Tibial artery (tissue), 4 donors: ENCODE measurements around the gene RASA3.

Experiments used
- DNase-seq, 2 donors: peaks; one replicate each; pipeline ENCODE4 v3.0.0-alpha.2; 2019
- H3K27ac ChIP-seq, 2 donors: fragments of 200-600 bp; sonication (generic) in 1 of 2; 1 replicate in 1 of 2; 2 replicates in 1 of 2; pipeline ENCODE4 v1.5.1; 2018 to 2019; ENCODE audit warnings: mild to moderate bottlenecking in 1 of 2
- H3K27me3 ChIP-seq, 2 donors: fragments of 200-600 bp; sonication (generic) in 1 of 2; one replicate each; pipeline versions ENCODE4 v1.5.1 to v1.6.0; 2016 to 2019
- H3K36me3 ChIP-seq, 3 donors: fragments of 200-600 bp; sonication (generic) in 2 of 3; one replicate each; pipeline ENCODE4 v1.5.1; 2016 to 2019; ENCODE audit warnings: mild to moderate bottlenecking in 2 of 3
- H3K4me1 ChIP-seq, 4 donors: fragments of 200-600 bp; sonication (generic) in 2 of 4; 1 replicate in 3 of 4; 2 replicates in 1 of 4; pipeline ENCODE4 v1.5.1; 2016 to 2019
- H3K4me3 ChIP-seq, 2 donors: fragments of 200-600 bp; sonication (generic) in 1 of 2; 1 replicate in 1 of 2; 2 replicates in 1 of 2; pipeline ENCODE4 v1.5.1; 2018 to 2019; ENCODE audit warnings: mild to moderate bottlenecking in 2 of 2
- H3K9me3 ChIP-seq, 3 donors: fragments of 200-600 bp; sonication (generic) in 1 of 3; one replicate each; pipeline ENCODE4 v1.5.1; 2016 to 2019
- intact Hi-C: fragments of 100-400 bp; cut with DNase I; formaldehyde crosslinking; loops from one replicate; pipeline ENCODE4 v1.15.0; 2023; ENCODE audit warnings: low total_unique reads
- TF ChIP-seq, protein P1 (sequence below), 2 experiments: fragments of 200-600 bp in 1 of 2; fragments of 450-650 bp in 1 of 2; IDR thresholded peaks; one replicate each; pipeline ENCODE4 v1.5.1; 2017 to 2019; ENCODE audit warnings: antibody characterized with exemption in 2 of 2, mild to moderate bottlenecking in 1 of 2, moderate library complexity in 1 of 2

RASA3 gene

DNA sequence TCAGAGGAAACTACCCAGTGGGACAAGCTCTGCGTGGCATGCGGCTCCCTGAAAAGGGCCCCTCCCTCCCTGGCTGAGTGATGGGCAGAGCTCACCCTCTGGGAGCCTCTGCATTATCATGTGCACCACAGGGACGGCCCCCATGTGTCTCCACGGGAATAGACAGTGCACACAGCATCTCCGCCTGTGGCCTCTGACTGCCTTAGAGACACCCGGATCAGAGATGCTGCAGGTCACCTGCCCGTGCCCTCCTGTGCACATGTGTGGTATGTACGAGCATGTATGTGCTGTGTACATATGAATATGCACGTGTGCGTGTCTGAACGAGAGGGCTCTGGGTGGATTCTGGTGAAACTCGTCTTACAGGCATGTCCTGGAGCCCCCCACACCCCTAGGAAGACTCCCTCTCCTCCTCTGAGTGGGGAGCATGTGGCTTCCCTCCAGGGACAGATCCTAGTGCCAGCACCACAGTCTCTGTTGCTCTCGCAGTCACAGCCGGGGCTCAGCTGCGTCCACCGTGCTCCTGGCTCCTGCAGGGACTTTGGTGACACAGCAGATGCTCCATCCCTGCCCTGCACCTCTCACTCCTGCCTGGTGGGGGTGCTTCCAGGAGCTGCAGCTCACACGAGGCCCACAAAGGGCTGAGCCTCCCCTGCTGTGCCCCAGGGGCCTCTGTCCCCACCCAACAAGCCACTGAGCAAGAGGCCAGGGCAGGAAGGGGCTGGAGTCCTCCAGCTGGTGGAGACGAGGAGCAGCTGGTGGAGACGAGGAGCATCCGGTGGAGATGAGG lies 178.2 kb downstream of the RASA3 start:
- TF ChIP-seq, protein P1, sequence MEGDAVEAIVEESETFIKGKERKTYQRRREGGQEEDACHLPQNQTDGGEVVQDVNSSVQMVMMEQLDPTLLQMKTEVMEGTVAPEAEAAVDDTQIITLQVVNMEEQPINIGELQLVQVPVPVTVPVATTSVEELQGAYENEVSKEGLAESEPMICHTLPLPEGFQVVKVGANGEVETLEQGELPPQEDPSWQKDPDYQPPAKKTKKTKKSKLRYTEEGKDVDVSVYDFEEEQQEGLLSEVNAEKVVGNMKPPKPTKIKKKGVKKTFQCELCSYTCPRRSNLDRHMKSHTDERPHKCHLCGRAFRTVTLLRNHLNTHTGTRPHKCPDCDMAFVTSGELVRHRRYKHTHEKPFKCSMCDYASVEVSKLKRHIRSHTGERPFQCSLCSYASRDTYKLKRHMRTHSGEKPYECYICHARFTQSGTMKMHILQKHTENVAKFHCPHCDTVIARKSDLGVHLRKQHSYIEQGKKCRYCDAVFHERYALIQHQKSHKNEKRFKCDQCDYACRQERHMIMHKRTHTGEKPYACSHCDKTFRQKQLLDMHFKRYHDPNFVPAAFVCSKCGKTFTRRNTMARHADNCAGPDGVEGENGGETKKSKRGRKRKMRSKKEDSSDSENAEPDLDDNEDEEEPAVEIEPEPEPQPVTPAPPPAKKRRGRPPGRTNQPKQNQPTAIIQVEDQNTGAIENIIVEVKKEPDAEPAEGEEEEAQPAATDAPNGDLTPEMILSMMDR (IDR thresholded peaks at IDR 0.05) = no peak
- Histone ChIP-seq H3K27me3 (no peaks in the 10 kb centered on the region), H3K27ac (no peak overlapping the region), H3K36me3 (peaks cover 0 to 19% (median 8%) of the 10 kb centered on the region in 3 donors), H3K4me3 (no peak overlapping the region), H3K9me3 (no peaks in the 10 kb centered on the region), H3K4me1 (peaks cover 0 to 15% (median 9%) of the 10 kb centered on the region in 4 donors)
- DNase-seq = no peak
- intact Hi-C loops = no loop called here

DNA sequence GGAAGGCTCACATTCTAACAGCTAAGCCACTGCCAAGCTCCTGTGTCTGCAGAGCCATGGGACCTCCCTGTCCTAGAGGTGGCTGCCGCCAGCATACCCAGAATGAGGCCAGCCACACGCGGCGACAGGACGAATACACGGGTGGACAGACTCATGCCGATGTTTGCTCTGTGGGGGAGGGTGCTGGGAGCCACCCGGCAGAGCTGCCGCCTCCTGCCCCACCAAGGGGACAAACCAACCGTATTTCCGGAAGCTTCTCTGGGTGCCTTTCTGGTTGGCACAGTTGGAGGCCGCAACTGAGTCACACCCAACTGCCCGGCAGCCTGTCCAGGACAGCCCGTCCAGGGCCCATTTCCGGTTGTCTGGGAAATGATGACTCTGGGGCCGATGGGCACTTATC lies 178.9 kb downstream of the RASA3 start:
- H3K4me1 ChIP-seq = peaks cover 0 to 15% (median 9%) of the 10 kb centered on the region in 4 donors
- TF ChIP-seq, protein P1 (IDR thresholded peaks at IDR 0.05) = no peak
- H3K36me3 ChIP-seq = peaks cover 0 to 19% (median 8%) of the 10 kb centered on the region in 3 donors
- H3K27me3 ChIP-seq = no peaks in the 10 kb centered on the region
- no peak overlapping the region for H3K27ac ChIP-seq
- H3K9me3 ChIP-seq = no peaks in the 10 kb centered on the region
- no peak for DNase-seq
- H3K4me3 ChIP-seq = no peak overlapping the region
- intact Hi-C loops = no loop called here

DNA sequence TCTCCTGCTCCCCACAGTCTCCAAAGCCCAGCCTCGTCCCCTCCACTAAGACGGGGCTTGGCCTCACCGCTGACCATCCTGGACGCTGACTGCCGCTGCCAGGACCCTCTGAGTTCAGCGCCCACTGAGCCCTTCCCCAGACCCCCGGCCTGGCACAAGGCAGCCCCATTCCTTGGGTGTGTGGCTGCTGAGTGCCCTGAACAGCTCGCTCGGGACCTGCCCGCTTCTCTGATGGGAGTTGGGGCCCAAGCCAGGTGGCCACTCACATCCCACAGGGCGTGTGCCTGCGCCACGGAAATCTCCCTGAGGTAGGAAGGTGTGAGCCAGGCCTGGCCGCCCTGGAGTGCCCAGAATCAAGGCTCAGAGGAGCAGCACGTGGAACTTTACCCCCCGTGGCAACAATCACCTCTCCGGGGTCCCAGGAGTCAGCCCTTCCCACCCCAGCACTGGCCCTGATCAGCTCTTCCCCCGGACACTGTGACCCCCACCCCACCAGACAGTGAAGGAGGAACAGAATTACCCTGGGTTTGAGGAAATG lies 179.4 kb downstream of the RASA3 start:
- Histone ChIP-seq H3K9me3 (no peaks in the 10 kb centered on the region), H3K4me1 (peaks cover 0 to 15% (median 9%) of the 10 kb centered on the region in 4 donors), H3K36me3 (peaks cover 0 to 19% (median 8%) of the 10 kb centered on the region in 3 donors), H3K27me3 (no peaks in the 10 kb centered on the region), H3K4me3 (no peak overlapping the region), H3K27ac (no peak overlapping the region)
- TF ChIP-seq, protein P1 (IDR thresholded peaks at IDR 0.05) = no peak
- intact Hi-C loops = no loop called here
- no peak for DNase-seq

DNA sequence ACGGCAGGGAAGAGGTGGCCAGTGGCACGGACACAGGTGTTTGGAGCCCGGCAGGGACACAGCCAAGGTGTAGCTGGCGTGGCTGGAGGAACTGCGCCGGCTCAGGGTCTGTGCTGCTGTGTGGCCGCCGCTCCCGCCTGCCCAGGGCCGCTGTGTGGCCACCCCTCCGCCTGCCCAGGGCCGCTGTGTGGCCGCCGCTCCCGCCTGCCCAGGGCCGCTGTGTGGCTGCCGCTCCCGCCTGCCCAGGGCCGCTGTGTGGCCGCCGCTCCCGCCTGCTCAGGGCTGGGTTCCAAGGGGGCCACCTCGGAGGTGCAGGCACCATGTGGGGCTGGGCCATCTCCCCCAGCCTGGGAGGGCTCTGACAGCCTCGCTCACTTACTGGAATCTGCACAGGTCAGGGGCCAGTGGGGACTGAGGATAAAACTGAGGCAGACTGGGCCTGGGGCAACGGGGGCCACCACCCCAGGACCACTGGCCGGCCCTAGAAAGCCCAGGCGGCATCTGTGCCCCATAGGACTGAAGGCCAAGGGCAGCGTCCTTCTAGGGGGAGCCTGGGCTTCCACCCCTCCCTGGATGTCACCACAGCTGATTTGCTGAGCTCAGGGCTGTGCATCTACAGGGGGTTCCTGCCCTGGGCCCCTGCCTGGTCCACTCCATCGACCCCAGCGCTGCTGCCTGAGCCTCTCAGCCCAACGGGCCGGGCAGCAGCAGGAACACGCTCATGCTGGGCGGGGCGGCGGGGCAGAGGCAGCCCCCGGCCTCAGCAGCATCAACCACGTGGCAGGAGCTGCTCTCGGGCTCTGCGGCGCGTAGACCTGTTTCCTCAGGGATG lies 180.1 kb downstream of the RASA3 start:
- Histone ChIP-seq H3K27ac (no peak overlapping the region), H3K9me3 (no peaks in the 10 kb centered on the region), H3K27me3 (no peaks in the 10 kb centered on the region), H3K4me3 (no peak overlapping the region), H3K4me1 (peaks cover 0 to 16% (median 9%) of the 10 kb centered on the region in 4 donors), H3K36me3 (peaks cover 0 to 19% (median 8%) of the 10 kb centered on the region in 3 donors)
- intact Hi-C loops = no loop called here
- TF ChIP-seq, protein P1 (IDR thresholded peaks at IDR 0.05) = no peak
- no peak for DNase-seq

DNA sequence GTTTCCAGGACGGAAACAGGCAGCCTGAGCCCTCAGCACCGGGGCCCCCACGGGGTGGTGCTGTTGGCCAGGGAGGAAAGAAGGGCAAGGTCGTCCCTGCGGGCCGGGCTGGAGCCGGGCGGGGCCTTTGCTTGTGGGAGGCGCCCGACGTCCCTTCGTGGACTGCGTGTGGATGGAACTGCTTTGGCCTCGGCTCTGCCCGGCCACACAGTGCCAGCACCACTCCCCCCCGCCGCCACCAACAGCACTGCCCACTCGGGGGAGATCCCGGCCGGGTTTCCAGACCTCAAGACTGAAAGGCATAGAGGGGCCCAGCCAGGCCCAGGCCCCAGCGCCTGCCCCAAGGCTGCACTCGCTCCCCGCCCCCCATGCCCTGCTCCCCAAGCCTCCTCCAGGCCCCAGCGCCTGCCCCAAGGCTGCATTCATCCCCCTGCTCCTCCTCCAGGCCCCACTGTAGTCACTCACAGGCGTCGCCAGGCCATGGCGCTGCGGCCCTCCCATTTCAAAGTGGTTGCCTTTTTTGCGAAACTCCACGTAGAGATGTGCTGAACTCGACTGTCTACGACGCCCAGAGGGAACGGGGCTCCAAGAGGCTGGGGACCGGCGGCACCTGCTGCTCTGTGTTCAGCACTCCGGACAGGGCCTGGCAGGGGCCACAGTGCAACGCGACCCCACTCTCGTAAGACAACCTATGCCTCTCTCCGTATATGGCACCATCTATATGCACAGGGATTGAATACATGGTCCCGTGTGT lies 181.0 kb downstream of the RASA3 start:
- H3K36me3 ChIP-seq = peaks cover 0 to 19% (median 8%) of the 10 kb centered on the region in 3 donors
- TF ChIP-seq, protein P1 (IDR thresholded peaks at IDR 0.05) = peak; percentile 90 to 94
- peak overlapping the region; percentile 23 to 42 for H3K4me3 ChIP-seq
- intact Hi-C loops = no loop called here
- H3K27ac ChIP-seq = no peak overlapping the region
- H3K27me3 ChIP-seq = no peaks in the 10 kb centered on the region
- DNase-seq = peak; percentile 84 to 92
- H3K4me1 ChIP-seq = peaks cover 0 to 24% (median 15%) of the 10 kb centered on the region in 4 donors
- H3K9me3 ChIP-seq = no peaks in the 10 kb centered on the region
